ENCODE data around the gene SLC4A4.

SLC4A4 gene

DNA sequence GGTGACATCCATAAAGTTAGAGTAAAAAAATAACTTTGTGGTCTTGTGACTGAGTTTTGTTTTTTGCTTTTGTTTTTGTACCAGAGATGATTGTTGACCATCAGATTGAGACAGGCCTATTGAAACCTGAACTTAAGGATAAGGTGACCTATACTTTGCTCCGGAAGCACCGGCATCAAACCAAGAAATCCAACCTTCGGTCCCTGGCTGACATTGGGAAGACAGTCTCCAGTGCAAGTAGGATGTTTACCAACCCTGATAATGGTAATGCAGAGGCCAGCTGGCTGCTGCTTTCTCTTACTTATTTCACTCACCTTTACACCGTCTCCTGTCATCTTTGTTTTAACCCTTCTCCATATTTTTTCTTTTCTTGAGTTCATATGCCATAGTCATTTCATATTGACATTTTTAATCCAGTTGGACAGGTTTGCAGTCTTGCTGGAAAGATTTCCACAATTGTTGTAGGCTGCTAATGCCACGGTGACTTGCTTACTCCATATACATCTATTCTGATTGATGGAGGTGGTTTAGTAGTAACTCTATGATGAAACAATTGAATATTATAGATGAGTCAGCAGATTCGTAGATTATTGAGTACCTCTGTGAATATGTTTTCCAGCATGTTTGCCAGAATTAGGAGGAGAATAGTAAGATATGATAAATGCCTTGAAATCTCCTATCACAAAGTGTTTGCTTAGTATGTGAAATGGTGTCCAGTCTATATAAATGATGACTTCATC is 18.3 kb downstream of the SLC4A4 start:
- DNase-seq (ENCODE audit: low read depth): no peak
- H3K4me3 ChIP-seq (ENCODE audit: low read depth, low read length): no peak overlapping the region
- TF ChIP-seq, protein P1, sequence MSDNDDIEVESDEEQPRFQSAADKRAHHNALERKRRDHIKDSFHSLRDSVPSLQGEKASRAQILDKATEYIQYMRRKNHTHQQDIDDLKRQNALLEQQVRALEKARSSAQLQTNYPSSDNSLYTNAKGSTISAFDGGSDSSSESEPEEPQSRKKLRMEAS (IDR thresholded peaks at IDR 0.05; ENCODE audit: low read depth, low read length): no peak

DNA sequence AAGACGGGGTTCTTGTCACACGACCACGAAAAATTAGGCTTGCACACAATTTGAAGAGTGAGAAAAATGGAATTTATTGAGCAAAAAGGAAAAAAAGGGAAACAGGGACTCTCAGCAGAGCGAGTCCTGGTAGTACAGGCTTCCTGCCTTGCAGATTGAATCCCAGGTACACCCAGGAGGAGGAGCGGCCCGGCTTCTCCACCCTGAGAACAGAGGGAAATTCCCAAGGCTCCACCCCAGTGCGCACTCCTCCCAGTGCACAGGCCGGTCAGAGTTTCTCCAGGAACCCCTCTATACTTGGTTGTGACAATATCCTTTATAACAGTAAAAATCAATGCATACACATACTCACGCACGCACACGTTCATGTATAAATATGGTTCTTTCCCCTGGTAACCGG is 22.0 kb downstream of the SLC4A4 start:
- H3K4me3 ChIP-seq (ENCODE audit: low read depth, low read length): no peak overlapping the region
- DNase-seq (ENCODE audit: low read depth): no peak
- TF ChIP-seq, protein P2, sequence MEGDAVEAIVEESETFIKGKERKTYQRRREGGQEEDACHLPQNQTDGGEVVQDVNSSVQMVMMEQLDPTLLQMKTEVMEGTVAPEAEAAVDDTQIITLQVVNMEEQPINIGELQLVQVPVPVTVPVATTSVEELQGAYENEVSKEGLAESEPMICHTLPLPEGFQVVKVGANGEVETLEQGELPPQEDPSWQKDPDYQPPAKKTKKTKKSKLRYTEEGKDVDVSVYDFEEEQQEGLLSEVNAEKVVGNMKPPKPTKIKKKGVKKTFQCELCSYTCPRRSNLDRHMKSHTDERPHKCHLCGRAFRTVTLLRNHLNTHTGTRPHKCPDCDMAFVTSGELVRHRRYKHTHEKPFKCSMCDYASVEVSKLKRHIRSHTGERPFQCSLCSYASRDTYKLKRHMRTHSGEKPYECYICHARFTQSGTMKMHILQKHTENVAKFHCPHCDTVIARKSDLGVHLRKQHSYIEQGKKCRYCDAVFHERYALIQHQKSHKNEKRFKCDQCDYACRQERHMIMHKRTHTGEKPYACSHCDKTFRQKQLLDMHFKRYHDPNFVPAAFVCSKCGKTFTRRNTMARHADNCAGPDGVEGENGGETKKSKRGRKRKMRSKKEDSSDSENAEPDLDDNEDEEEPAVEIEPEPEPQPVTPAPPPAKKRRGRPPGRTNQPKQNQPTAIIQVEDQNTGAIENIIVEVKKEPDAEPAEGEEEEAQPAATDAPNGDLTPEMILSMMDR (IDR thresholded peaks at IDR 0.05; ENCODE audit: low read depth, low read length): no peak
- TF ChIP-seq MYC (IDR thresholded peaks at IDR 0.05; ENCODE audit: low read depth, low read length) (no peak), POLR2A (IDR thresholded peaks at IDR 0.05; ENCODE audit: extremely low read depth, insufficient read length) (no peak)
- TF ChIP-seq, protein P1 (IDR thresholded peaks at IDR 0.05; ENCODE audit: low read depth, low read length): no peak

DNA sequence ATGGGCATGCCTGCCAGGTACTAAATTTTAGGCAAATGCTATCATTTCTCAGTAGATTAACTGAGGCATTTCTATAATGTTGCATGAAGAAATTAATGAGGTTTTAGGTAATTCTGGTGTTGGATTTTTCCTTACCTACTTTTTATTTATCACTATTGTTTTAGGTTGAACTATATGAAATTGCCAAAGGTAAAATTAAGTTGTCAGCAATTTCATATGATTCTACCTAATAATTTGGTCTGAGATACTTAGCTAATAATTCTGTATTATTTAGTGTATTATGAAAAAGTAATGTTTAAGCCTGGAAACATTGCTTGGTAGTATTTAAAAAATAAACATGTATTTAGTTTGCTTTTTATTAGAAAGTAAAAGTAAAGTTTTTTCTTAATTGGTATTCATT is 22.7 kb downstream of the SLC4A4 start:
- no peak for TF ChIP-seq MYC (IDR thresholded peaks at IDR 0.05; ENCODE audit: low read depth, low read length)
- TF ChIP-seq, protein P2 (IDR thresholded peaks at IDR 0.05; ENCODE audit: low read depth, low read length): no peak
- no peak for TF ChIP-seq POLR2A (IDR thresholded peaks at IDR 0.05; ENCODE audit: extremely low read depth, insufficient read length)
- TF ChIP-seq, protein P1 (IDR thresholded peaks at IDR 0.05; ENCODE audit: low read depth, low read length): no peak
- DNase-seq (ENCODE audit: low read depth): no peak
- no peak overlapping the region for H3K4me3 ChIP-seq (ENCODE audit: low read depth, low read length)

DNA sequence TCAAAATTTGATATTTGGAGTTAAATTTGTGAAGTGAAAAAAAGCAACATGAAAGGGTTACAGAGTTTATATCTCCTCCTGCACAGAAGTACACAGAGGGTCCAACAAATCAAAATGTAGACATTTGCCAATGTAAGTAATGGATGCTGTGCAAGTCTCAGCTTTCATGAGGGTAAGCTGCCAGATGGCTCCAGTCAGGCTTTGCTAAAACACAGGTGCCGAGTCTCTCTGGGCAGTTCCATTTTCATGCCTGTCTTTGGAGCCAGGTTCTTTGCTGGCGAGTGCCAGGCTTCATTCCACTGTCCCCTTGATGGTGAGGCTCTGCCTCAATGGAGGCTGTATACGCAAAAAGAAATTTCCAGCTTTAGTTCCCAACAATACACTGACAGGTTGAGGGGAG is 27.9 kb downstream of the SLC4A4 start:
- no peak for DNase-seq (ENCODE audit: low read depth)
- H3K4me3 ChIP-seq (ENCODE audit: low read depth, low read length): no peak overlapping the region
- TF ChIP-seq, protein P1 (IDR thresholded peaks at IDR 0.05; ENCODE audit: low read depth, low read length): no peak
- no peak for TF ChIP-seq MYC (IDR thresholded peaks at IDR 0.05; ENCODE audit: low read depth, low read length)
- TF ChIP-seq POLR2A (IDR thresholded peaks at IDR 0.05; ENCODE audit: extremely low read depth, insufficient read length): no peak
- TF ChIP-seq, protein P2 (IDR thresholded peaks at IDR 0.05; ENCODE audit: low read depth, low read length): no peak

DNA sequence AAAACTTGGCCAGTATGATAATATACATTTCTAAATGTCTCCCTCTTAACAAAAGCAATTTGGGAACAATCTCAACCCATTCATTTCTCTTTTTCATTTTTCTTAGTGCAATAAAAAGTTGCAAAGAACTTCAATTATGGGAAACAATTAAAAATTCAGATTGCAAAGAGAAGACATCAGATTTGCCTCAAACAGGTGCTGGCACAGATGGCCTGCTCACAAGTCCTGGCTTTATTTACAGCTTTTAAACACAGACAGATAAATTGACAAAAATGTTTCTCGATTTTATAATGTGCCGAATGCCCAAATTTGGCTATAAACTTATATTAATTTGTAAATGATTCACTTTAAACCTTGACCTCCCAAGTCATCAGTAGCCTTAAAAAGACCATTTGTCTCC is 28.7 kb downstream of the SLC4A4 start:
- TF ChIP-seq MYC (IDR thresholded peaks at IDR 0.05; ENCODE audit: low read depth, low read length) (no peak), POLR2A (IDR thresholded peaks at IDR 0.05; ENCODE audit: extremely low read depth, insufficient read length) (no peak)
- TF ChIP-seq, protein P1 (IDR thresholded peaks at IDR 0.05; ENCODE audit: low read depth, low read length): no peak
- TF ChIP-seq, protein P2 (IDR thresholded peaks at IDR 0.05; ENCODE audit: low read depth, low read length): no peak
- no peak overlapping the region for H3K4me3 ChIP-seq (ENCODE audit: low read depth, low read length)
- DNase-seq (ENCODE audit: low read depth): no peak

DNA sequence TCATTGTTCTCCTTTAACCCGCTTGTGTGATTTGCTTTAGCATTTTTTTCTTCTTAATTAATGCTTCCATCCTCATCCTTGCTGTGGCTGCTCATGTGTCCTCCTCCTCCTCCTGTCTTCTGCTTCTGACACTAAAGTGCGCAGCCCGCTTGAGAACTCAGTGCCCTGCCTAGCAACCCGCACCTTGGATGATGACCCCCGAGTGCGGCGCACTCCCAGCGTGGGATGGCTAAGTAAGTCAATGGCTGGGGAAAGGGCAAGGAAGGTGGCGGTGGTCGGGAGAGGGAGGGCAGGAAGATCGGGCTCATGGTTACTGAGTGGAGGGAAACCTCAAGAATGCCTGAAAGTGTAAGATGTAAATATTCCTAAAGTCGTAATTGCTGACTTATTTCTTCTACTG is 30.1 kb downstream of the SLC4A4 start:
- no peak for DNase-seq (ENCODE audit: low read depth)
- H3K4me3 ChIP-seq (ENCODE audit: low read depth, low read length): no peak overlapping the region
- TF ChIP-seq POLR2A (IDR thresholded peaks at IDR 0.05; ENCODE audit: extremely low read depth, insufficient read length) (no peak), MYC (IDR thresholded peaks at IDR 0.05; ENCODE audit: low read depth, low read length) (no peak)
- TF ChIP-seq, protein P2 (IDR thresholded peaks at IDR 0.05; ENCODE audit: low read depth, low read length): no peak
- TF ChIP-seq, protein P1 (IDR thresholded peaks at IDR 0.05; ENCODE audit: low read depth, low read length): no peak
